Stimulated activated CD4-positive, alpha-beta T cell treated with anti-CD3 and anti-CD28 coated beads, TNF-alpha, amount 100 ng/mL, for 1 hour (primary cell): ENCODE measurements around the gene ADAMTSL1.
"Not testable (repeated sequence)": the region's sequence is repeated elsewhere in the genome, so short reads cannot be mapped to it uniquely, and the experiment has no call there.

Experiments used
- DNase-seq, 3 donors: peaks; one replicate each; pipeline ENCODE4 v3.0.0-alpha.2; 2020; ENCODE audit warnings: low read depth in 3 of 3, low spot score in 1 of 3

The ADAMTSL1 gene

GRCh38 chr9:18923671-18924430 is 449.9 kb downstream of the ADAMTSL1 start:
- no peak for DNase-seq

- no peak for DNase-seq
Observed at GRCh38 chr9:18925880-18926279, 451.9 kb downstream of the ADAMTSL1 start.

- no peak for DNase-seq
Observed at GRCh38 chr9:18926513-18926912, 452.6 kb downstream of the ADAMTSL1 start.

GRCh38 chr9:18928711-18929110 is 454.8 kb downstream of the ADAMTSL1 start:
- no peak for DNase-seq

GRCh38 chr9:18930611-18931010 is 456.7 kb downstream of the ADAMTSL1 start:
- not testable (repeated sequence) for DNase-seq

GRCh38 chr9:18935541-18935940 is 461.6 kb downstream of the ADAMTSL1 start:
- no peak for DNase-seq

GRCh38 chr9:18936094-18936871 is 462.3 kb downstream of the ADAMTSL1 start:
- DNase-seq = no peak

GRCh38 chr9:18939943-18940342 is 466.0 kb downstream of the ADAMTSL1 start:
- DNase-seq = no peak

- no peak for DNase-seq
Observed at GRCh38 chr9:18941060-18941740, 467.2 kb downstream of the ADAMTSL1 start.

GRCh38 chr9:18942801-18943200 is 468.8 kb downstream of the ADAMTSL1 start:
- no peak for DNase-seq

- no peak for DNase-seq
Observed at GRCh38 chr9:18947892-18948339, 474.0 kb downstream of the ADAMTSL1 start.

- no peak for DNase-seq
Observed at GRCh38 chr9:18951936-18952335, 478.0 kb downstream of the ADAMTSL1 start.

GRCh38 chr9:18955626-18956025 is 481.7 kb downstream of the ADAMTSL1 start:
- no peak for DNase-seq
